ENCODE data around the gene FAM222A. TPM values are rescaled to one million over a fixed set of nuclear protein-coding genes. Genes with fewer than 3 reads are reported as not detected.

The FAM222A gene
- polyA plus RNA-seq, 1 experiment: 0.36 TPM

- Histone ChIP-seq H3K36me3 (ENCODE audit: control insufficient read depth, insufficient read depth, low read length) (no peaks in the 10 kb centered on the region), H3K4me3 (ENCODE audit: low read depth, low read length) (no peak overlapping the region), H3K27me3 (ENCODE audit: control insufficient read depth, insufficient read depth, low read length) (no peaks in the 10 kb centered on the region)
- TF ChIP-seq CTCF (IDR thresholded peaks at IDR 0.05; ENCODE audit: insufficient read depth, low read depth, low read length): no peak
- ChIA-PET CTCF (no interaction called here), POLR2A (no interaction called here)
- no peak for DNase-seq (ENCODE audit: low read depth)
Measured at GRCh38 chr12:109735825-109736551, 22.4 kb downstream of the FAM222A start.

- POLR2A ChIA-PET: no interaction called here
- no peaks in the 10 kb centered on the region for H3K27me3 ChIP-seq (ENCODE audit: control insufficient read depth, insufficient read depth, low read length)
- CTCF ChIA-PET: no interaction called here
- H3K36me3 ChIP-seq (ENCODE audit: control insufficient read depth, insufficient read depth, low read length): no peaks in the 10 kb centered on the region
- H3K4me3 ChIP-seq (ENCODE audit: low read depth, low read length): no peak overlapping the region
- no peak for TF ChIP-seq CTCF (IDR thresholded peaks at IDR 0.05; ENCODE audit: insufficient read depth, low read depth, low read length)
- no peak for DNase-seq (ENCODE audit: low read depth)
Measured at GRCh38 chr12:109736552-109737108, 23.0 kb downstream of the FAM222A start.

GRCh38 chr12:109737126-109737525 is 23.5 kb downstream of the FAM222A start:
- Histone ChIP-seq H3K36me3 (ENCODE audit: control insufficient read depth, insufficient read depth, low read length) (no peaks in the 10 kb centered on the region), H3K4me3 (ENCODE audit: low read depth, low read length) (no peak overlapping the region), H3K27me3 (ENCODE audit: control insufficient read depth, insufficient read depth, low read length) (no peaks in the 10 kb centered on the region)
- DNase-seq (ENCODE audit: low read depth): no peak
- ChIA-PET POLR2A (no interaction called here), CTCF (no interaction called here)
- no peak for TF ChIP-seq CTCF (IDR thresholded peaks at IDR 0.05; ENCODE audit: insufficient read depth, low read depth, low read length)

GRCh38 chr12:109737631-109738030 is 24.0 kb downstream of the FAM222A start:
- H3K4me3 ChIP-seq (ENCODE audit: low read depth, low read length): no peak overlapping the region
- H3K27me3 ChIP-seq (ENCODE audit: control insufficient read depth, insufficient read depth, low read length): no peaks in the 10 kb centered on the region
- TF ChIP-seq CTCF (IDR thresholded peaks at IDR 0.05; ENCODE audit: insufficient read depth, low read depth, low read length): no peak
- H3K36me3 ChIP-seq (ENCODE audit: control insufficient read depth, insufficient read depth, low read length): no peaks in the 10 kb centered on the region
- DNase-seq (ENCODE audit: low read depth): no peak
- CTCF ChIA-PET: no interaction called here
- POLR2A ChIA-PET: no interaction called here

GRCh38 chr12:109738209-109738608 is 24.6 kb downstream of the FAM222A start:
- POLR2A ChIA-PET: no interaction called here
- CTCF ChIA-PET: interaction anchor here (1.0 to 1.4 kb wide), 2 partner anchors 16 to 23 kb away, joined by 3 read pairs; no protein-coding TSS in a partner anchor
- TF ChIP-seq CTCF (IDR thresholded peaks at IDR 0.05; ENCODE audit: insufficient read depth, low read depth, low read length): no peak
- Histone ChIP-seq H3K27me3 (ENCODE audit: control insufficient read depth, insufficient read depth, low read length) (no peaks in the 10 kb centered on the region), H3K4me3 (ENCODE audit: low read depth, low read length) (no peak overlapping the region), H3K36me3 (ENCODE audit: control insufficient read depth, insufficient read depth, low read length) (no peaks in the 10 kb centered on the region)
- no peak for DNase-seq (ENCODE audit: low read depth)
